GM21447 (cell line): Measurements from ENCODE around the gene RGS11.
"Not testable (repeated sequence)": the region's sequence is repeated elsewhere in the genome, so short reads cannot be mapped to it uniquely, and the experiment has no call there.

Experiments
- ATAC-seq: cut with Tn5 transposase; IDR thresholded peaks from one replicate; pipeline ENCODE4 v1.9.1; 2021; ENCODE audit not compliant: unreplicated experiment

Gene RGS11

DNA sequence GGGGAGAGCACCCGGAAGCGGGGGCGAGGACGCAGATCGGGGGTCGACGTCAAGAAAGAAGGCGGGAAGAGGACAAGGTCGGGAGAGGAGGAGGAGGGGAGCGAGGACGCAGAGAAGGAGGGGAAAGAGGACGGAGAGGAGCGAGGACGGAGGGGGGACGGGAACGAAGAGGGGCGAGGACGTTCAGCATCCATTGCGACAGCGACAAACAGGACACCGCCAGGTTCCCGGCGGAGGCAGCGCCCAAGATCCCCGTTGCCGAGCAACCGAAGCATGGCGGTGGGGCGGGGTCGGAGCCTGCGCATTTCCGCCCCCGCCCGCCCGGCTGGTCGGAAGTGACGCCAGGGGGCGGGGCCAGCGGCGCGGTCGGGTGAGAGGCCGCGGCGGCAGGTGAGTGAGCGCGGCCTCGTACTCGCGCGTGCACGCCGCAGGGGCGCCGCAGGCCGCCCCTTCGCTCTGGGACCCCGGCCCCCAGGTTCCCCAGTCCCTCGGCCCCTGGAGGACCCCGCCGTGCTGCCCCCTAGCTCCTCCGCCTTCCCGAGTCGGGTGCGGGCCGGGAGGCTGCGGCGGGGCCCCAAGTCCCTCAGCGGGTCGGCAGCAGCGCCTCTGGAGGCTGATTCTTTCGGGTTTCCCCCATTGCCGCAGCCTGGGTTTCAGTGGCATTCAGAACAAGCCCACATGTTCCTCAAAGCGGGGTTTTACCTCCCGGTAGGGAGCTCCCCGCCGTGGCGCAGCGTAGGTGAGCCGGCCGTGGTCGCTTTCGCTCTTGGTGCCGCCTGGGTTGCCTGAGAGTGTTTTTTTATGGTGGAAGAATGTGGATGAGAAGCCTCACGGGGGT, 41.1 kb downstream of the RGS11 start, which contains the start of gene FAM234A:
Gene FAM234A, plus strand, starts transcription at position 354 of the 838 bp plus-strand sequence. CDS start 19,593 bp downstream, outside the sequence.
- ATAC-seq = peak; percentile 75

GRCh38 chr16:230949-231348, 44.8 kb downstream of the RGS11 start:
- no peak for ATAC-seq

DNA sequence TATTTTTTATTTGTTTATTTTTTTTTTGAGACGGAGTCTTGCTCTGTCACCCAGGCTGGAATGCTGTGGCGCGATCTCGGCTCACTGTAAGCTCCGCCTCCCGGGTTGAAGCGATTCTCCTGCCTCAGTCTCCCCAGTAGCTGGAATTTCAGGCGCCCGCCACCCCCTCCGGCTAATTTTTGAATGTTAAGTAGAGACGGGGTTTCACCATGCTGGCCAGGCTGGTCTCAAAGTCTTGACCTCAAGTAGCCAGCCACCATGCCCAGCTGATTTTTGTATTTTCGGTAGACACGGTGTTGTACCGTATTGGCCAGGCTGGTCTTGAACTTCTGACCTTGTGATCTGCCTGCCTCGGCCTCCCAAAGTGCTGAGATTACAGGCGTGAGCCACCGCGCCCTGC, 45.4 kb downstream of the RGS11 start:
- ATAC-seq = not testable (repeated sequence)

DNA sequence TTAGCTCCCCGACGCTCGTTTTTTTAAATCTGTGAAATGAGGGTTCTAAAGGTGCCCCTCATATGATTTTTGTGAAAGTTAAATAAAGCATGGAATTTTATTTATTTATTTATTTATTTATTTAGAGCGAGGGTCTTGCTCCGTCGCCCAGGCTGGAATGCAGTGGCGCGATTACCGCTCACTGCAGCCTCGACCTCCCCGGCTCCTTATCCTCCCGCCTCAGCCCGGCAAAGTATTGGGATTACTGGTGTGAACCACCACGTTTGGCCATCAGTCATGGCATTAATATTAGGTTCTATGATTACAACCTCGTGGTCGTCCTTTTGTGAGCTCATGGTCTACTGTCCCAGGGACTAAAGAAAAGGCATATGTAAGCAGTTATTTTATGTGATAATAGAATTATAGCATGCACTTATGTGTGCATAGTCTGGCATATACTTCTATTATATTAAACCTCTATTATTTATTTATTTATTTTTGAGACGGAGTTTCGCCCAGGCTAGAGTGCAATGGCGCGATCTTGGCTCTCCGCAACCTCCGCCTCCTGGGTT, 45.9 kb downstream of the RGS11 start:
- no peak for ATAC-seq

DNA sequence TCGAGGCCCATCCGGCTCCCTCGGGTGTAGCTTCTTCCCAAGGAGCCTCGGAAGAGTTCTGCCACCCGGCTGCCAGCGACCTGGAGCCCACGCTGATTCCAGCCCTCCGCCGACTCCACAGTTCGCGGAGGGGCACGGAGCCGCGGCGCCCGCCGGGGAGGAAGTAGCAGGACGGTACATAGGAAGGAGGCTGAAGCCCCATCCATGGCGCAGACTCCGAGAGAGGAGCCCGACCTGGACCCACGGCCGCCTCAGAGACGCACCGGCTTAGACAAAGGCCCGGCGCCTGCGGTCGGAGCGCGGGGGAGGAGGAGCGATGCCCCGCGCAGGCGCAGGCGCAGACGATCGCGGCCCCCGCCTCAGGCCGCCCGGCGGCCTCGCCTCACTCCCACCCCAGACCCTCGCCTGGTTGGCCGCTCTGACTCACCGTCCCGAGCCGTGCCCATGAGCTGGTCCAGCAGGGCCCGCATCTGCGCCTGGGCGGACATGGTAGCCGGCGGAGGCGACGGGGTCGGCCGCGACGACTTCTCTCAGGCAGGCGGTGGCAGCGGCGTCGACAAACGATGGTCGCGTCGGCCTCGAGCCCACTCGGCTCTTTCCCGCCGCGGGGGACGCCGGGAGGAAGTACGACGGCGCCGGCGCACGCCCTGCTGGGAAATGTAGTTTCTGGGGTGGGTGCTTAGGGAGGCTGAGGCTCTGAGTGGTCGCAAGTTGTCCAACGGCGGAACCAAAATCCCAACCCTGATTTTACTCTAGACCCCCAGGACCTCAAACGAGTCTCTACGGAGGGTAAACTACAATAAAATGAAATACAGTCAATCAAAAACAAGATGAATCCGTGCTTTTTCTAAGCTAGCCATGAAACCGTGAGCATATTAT, 46.7 kb downstream of the RGS11 start, which contains the start of gene LUC7L:
Gene LUC7L, minus strand, starts transcription at position 598 of the 879 bp plus-strand sequence. Its CDS starts 110 bp downstream, at position 488.
- ATAC-seq = peak; percentile 81

DNA sequence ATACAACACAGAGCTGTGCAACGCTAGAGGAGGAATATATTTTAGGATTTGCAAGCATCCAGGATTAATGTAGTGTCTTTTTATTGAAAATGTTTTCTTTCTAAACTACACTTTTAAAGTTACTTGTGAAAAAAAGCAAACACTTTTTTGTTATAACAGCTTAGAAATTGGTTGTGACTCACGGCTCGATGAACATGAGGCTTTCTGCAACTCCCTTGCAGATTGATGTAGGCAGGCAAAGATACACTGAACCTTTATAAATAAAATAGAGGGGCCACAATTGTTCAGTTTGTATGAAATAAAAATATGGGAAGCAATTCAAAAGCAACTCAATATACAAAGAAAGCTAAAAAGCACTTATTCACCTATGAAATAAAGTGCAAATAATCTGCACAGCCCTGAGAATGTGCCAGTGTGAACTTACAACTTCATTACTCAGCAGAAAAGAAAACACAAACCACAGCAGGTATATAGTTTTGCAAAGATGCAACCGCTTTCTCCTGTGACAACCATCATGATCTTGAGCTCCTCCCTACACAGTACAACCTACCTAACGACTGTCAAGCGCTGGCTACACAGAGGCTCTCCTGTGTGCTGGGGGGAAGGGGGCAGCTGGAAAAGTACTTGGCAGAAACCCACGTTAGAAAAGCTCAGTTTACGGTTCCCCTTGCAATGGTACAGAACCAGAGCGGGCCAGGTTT, 47.4 kb downstream of the RGS11 start:
- no peak for ATAC-seq

- ATAC-seq = no peak
Measured at GRCh38 chr16:220021-220420, 55.7 kb downstream of the RGS11 start.
